Smooth muscle cell (in vitro differentiated cells): ENCODE data around the gene DIO2. TPM values are rescaled to one million over a fixed set of nuclear protein-coding genes. Genes with fewer than 3 reads are reported as not detected.
A peak's percentile ranks its signal among the peaks of the same experiment; 100 is the strongest.

Source experiments
- DNase-seq: peaks from one replicate; lab custom pipeline; 2025; ENCODE audit not compliant: unreplicated experiment; lab: John Stamatoyannopoulos, UW
- H2AFZ ChIP-seq: fragments of 200-600 bp; sonication (generic); 2 replicates; pipeline ENCODE4 v1.6.0; 2016; ENCODE audit warnings: antibody characterized with exemption, low read depth, mild to moderate bottlenecking
- H3F3A ChIP-seq: fragments of 200-600 bp; sonication (generic); 2 replicates; pipeline ENCODE4 v1.6.0; 2017; ENCODE audit warnings: antibody characterized with exemption, low read depth
- H3K27ac ChIP-seq: fragments of 200-600 bp; sonication (generic); 2 replicates; pipeline ENCODE4 v1.5.1; 2016; ENCODE audit warnings: low read depth, mild to moderate bottlenecking
- H3K27me3 ChIP-seq: fragments of 200-600 bp; sonication (generic); 2 replicates; pipeline ENCODE4 v1.6.1; 2016; ENCODE audit warnings: low read depth, mild to moderate bottlenecking
- H3K36me3 ChIP-seq: fragments of 200-600 bp; sonication (generic); 2 replicates; pipeline ENCODE4 v1.5.1; 2016; ENCODE audit warnings: low read depth
- H3K4me1 ChIP-seq: fragments of 200-600 bp; sonication (generic); 2 replicates; pipeline ENCODE4 v1.5.1; 2016; ENCODE audit warnings: low read depth
- H3K4me2 ChIP-seq: fragments of 200-600 bp; sonication (generic); 2 replicates; pipeline ENCODE4 v1.6.0; 2016; ENCODE audit warnings: mild to moderate bottlenecking
- H3K4me3 ChIP-seq: fragments of 200-600 bp; sonication (generic); 2 replicates; pipeline ENCODE4 v1.5.1; 2016; ENCODE audit warnings: mild to moderate bottlenecking
- H3K79me2 ChIP-seq: fragments of 200-600 bp; sonication (generic); 2 replicates; pipeline ENCODE4 v1.6.0; 2016; ENCODE audit warnings: low read depth, mild to moderate bottlenecking
- H3K9ac ChIP-seq: fragments of 200-600 bp; sonication (generic); 2 replicates; pipeline ENCODE4 v1.6.0; 2016; ENCODE audit warnings: low read depth
- H3K9me3 ChIP-seq: fragments of 200-600 bp; sonication (generic); replicated peaks from 2 replicates; pipeline ENCODE4 v1.5.1; 2016; ENCODE audit warnings: low read depth
- H4K20me1 ChIP-seq: fragments of 200-600 bp; sonication (generic); 2 replicates; pipeline ENCODE4 v1.6.0; 2016; ENCODE audit warnings: low read depth
- CTCF ChIP-seq: fragments of 200-600 bp; sonication (generic); IDR thresholded peaks from 2 replicates; pipeline ENCODE4 v1.5.1; 2017; ENCODE audit warnings: borderline replicate concordance, mild to moderate bottlenecking, antibody characterized with exemption; ENCODE audit not compliant: insufficient read depth, poor library complexity, severe bottlenecking
- WGBS: methylation state at CpG from one replicate; pipeline ENCODE4 v1.1.7; 2016; ENCODE audit warnings: low lambda C conversion rate; 5-methylcytosine and 5-hydroxymethylcytosine counted together
- polyA plus RNA-seq: library from polyadenylated mRNA; unstranded; fragments of >200 nt; fragmentation: Nextera tagmentation; extraction: Ambion mirVana; gene quantifications from 2 replicates; pipeline ENCODE4 v1.2.1, GENCODE V29; 2016
- total RNA-seq: library from RNA; depleted of rRNA; stranded (reverse); fragments of >200 nt; gene quantifications from 2 replicates; pipeline ENCODE4 v1.2.3, GENCODE V29; 2014

DIO2 gene
- total RNA-seq (2.6 and 3.9 TPM in 2 replicates), polyA plus RNA-seq (0.33 and 1.0 TPM in 2 replicates)

GRCh38 chr14:80211153-80212022, at the start of gene DIO2:
TSS of gene DIO2 (minus strand) at chr14:80211504. CDS start at chr14:80211472, 32 bp downstream.
- no peak for TF ChIP-seq CTCF
- Histone ChIP-seq H3K4me1 (peaks cover 5% of the 10 kb centered on the region), H2AFZ (peak within 1 kb of the TSS; percentile 84), H3F3A (no peaks in the 10 kb centered on the region), H3K4me2 (peak within 1 kb of the TSS; percentile 81), H3K36me3 (no peaks in the 10 kb centered on the region), H3K9me3 (no peaks in the 10 kb centered on the region), H3K4me3 (peak within 1 kb of the TSS; percentile 45), H4K20me1 (no peaks in the 10 kb centered on the region), H3K27ac (no peak within 1 kb of the TSS), H3K9ac (no peak within 1 kb of the TSS), H3K79me2 (no peaks in the 10 kb centered on the region), H3K27me3 (peaks cover 8% of the 10 kb centered on the region)
- WGBS, result 58% methylated on average over 17 of the region's 17 CpGs
- DNase-seq, result no peak

- H3K79me2 ChIP-seq, result no peaks in the 10 kb centered on the region
- 85% methylated on average over 5 of the region's 5 CpGs for WGBS
- TF ChIP-seq CTCF, result no peak
- no peak overlapping the region for H3K4me3 ChIP-seq
- H3K27ac ChIP-seq, result no peak overlapping the region
- H3K27me3 ChIP-seq, result no peaks in the 10 kb centered on the region
- DNase-seq, result no peak
- H3K9ac ChIP-seq, result no peak overlapping the region
- no peaks in the 10 kb centered on the region for H3K9me3 ChIP-seq
- no peak overlapping the region for H2AFZ ChIP-seq
- H3K36me3 ChIP-seq, result no peaks in the 10 kb centered on the region
- H3K4me1 ChIP-seq, result no peaks in the 10 kb centered on the region
- no peak overlapping the region for H3K4me2 ChIP-seq
- no peaks in the 10 kb centered on the region for H3F3A ChIP-seq
- H4K20me1 ChIP-seq, result no peaks in the 10 kb centered on the region
Measured at GRCh38 chr14:80260645-80261044, 49.3 kb upstream of the DIO2 start.

GRCh38 chr14:80239631-80240030, 28.3 kb upstream of the DIO2 start:
- Histone ChIP-seq H3F3A (no peaks in the 10 kb centered on the region), H3K27ac (no peak overlapping the region), H3K4me1 (no peaks in the 10 kb centered on the region), H2AFZ (no peak overlapping the region), H3K9ac (no peak overlapping the region), H3K79me2 (no peaks in the 10 kb centered on the region), H4K20me1 (no peaks in the 10 kb centered on the region), H3K27me3 (no peaks in the 10 kb centered on the region), H3K9me3 (no peaks in the 10 kb centered on the region), H3K36me3 (no peaks in the 10 kb centered on the region), H3K4me2 (no peak overlapping the region), H3K4me3 (no peak overlapping the region)
- WGBS, result 82% methylated on average over 2 of the region's 2 CpGs
- no peak for TF ChIP-seq CTCF
- DNase-seq, result no peak
